NCI-H2029 (cell line): ENCODE measurements around the gene ADGRB2.

Source experiments
- DNase-seq: peaks from one replicate; lab custom pipeline; 2025; lab: John Stamatoyannopoulos, UW

Gene ADGRB2

GRCh38 chr1:31762726-31763670 is 1.1 kb downstream of the ADGRB2 start:
- DNase-seq, result peak; percentile 24

DNA sequence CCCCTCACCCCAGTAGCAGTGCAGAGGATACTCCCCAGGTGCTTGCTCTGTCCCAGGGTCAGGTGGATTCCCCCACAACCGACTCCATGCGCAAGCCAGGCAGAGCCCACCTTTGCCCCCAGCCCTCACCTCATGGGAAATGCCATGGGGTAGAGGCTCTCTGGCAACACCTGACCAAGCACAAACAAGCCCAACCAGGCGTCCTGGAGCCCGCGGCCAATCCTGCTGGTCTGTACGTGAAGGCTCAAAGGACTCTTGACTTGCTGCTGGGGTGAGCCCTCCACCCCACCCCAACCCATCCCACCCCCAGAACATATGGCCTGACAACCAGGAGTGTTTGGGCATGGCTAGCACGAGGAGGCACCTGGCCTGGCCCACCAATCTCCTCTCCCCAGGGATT is 1.8 kb downstream of the ADGRB2 start:
- no peak for DNase-seq

DNA sequence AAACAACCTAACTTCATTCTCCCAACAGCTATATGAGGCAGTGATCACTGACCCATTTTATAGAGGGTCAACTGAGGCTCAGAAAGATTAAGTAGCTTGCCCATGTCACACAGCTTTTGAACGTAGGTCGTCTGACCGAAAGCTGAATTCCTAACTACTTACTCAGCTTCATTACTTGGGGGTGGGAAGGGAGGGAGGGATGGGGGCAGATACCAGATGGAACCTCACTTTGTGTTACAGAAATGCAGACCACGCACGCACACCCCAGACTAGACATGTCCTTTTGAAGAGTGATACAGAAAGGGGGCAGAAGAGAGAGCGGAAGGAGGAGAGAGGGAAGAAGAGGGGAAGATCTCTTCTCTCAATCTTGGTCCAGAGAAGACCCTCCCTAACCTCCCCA is 2.3 kb downstream of the ADGRB2 start:
- no peak for DNase-seq

GRCh38 chr1:31760471-31761470 is 3.4 kb downstream of the ADGRB2 start:
- DNase-seq, result no peak

DNA sequence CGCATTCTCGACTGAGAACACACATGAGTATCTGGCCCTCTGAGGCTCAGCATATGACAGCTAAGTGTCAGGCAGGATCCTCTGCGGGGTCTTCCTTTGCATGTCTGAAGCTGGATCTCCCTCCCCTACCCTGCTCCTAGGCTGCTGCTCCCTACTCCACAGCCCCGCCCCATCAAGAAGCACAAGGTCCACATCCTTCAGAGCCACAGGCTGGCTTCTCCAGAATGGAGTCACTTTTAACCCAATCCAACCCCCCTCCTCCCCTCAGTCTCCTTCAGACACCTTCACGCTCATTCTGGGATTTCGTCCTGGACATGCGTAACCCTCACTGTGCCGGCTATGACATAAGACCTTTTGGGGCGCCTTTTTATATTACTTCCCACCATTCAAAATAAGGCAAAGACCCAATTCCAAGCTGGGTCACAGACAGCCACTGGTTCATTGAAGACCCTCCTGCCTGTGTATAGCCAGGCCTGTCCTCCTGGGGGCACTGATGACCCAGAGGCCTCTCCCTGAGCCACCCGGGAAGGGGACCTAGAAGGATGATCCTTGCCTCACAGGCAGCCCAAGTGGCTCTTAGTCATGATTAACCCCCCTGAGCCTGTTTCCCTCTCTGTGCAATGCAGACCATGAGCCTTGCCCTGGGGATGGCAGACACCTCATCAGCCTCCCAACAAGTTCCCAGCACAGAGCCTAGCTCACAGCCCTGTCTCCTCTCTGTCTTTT is 4.7 kb downstream of the ADGRB2 start:
- DNase-seq, result no peak

DNA sequence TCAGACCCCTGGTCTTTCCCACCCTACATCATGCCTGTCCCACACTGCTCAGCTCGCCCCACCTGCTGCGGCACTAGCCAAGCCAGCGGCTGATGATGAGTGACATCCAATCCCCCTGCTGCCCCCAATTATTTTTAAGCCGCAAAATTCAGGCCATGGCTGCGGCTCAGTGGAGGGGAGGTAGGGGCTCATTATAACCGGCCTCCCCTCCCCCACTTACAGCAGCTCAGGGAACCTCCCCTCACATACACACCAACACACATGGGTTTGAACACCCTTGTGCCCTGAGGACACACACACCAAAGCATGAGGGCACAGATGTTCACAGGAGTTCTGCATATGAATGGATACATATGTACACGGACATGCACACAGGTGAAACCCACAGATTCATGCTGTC is 5.3 kb downstream of the ADGRB2 start:
- no peak for DNase-seq

DNA sequence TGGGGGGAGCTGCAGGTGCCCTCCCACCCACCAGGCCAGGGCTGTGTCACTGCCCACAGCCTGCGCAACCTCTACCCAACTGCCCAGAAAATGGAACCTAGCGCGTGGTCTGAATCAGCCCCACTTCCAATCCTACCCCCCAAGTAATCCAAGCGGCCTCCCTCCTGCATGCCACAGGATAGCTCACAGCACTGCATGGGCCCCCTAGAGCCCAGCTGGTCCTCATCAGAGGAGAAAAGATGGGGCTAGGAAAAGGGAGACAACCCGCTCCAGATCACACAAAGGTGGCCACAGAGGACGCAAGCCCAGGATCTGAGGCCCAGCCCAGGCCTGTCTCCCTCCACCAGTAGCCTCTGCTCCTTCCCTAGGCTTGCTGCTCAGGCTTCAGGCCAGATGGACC is 6.2 kb downstream of the ADGRB2 start:
- no peak for DNase-seq

DNA sequence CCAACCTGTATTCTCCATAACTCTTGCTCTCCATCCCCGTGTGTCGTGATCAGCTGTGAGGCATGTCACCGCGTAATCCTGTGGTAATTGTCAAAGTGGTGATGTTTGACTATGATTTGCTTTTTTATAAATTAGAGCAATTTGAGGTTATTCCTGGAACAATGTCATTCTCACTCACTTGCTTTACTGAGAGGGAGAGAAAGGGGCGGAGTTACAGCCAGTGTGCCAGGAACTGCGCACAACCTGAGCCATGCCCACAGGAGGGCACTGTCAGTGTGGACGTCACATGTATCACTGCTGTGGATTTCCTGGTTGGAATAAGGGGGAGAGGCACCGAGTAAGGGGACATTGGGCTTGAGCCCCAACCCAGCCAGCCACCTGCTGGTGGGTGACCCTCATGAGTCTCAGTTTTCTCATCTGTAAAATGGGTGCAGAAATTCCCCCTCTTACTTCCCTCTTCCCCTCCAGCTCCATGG is 6.9 kb downstream of the ADGRB2 start:
- DNase-seq, result no peak

DNA sequence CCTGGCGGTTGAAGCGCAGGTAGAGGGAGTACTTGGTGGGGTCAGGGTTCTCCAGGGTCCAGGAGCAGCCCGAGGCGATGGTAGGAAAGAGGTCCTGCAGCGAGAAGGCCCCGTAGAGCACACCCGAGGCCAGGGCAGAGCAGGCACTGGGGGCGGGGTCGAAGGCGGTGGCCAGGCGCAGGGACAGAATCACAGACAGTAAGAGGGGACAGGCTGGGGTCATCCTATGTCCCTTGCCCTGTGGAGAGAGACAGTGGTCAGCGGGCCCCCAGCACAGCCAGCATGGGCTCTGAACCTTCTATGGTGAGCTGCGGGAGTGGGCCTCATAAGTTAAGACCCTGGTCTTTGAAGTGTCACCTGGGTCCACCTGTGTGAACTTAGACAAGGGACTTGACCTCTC is 7.6 kb downstream of the ADGRB2 start:
- no peak for DNase-seq

- no peak for DNase-seq
Measured at GRCh38 chr1:31755850-31756492, 8.2 kb downstream of the ADGRB2 start.

GRCh38 chr1:31755197-31755611 is 8.9 kb downstream of the ADGRB2 start:
- DNase-seq, result no peak

DNA sequence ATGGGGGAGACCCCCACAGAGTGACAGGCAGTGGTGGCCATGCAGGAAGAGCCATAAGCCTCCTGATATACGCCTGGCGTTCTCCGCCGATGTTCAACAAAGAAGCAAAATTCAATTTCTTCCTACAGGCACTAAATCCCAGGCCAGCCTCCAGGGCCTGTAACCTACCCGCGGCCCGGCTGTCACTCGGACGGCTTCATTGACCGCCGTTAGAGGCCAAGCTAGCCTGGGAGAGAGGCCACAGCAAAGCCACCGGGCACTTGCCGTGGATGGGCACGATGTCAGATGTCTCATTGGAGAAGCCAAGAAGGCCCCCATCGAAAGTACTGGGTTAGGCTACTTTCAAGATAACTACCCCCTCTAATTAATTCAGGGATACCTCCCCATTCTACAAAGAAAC is 9.7 kb downstream of the ADGRB2 start:
- DNase-seq, result no peak

DNA sequence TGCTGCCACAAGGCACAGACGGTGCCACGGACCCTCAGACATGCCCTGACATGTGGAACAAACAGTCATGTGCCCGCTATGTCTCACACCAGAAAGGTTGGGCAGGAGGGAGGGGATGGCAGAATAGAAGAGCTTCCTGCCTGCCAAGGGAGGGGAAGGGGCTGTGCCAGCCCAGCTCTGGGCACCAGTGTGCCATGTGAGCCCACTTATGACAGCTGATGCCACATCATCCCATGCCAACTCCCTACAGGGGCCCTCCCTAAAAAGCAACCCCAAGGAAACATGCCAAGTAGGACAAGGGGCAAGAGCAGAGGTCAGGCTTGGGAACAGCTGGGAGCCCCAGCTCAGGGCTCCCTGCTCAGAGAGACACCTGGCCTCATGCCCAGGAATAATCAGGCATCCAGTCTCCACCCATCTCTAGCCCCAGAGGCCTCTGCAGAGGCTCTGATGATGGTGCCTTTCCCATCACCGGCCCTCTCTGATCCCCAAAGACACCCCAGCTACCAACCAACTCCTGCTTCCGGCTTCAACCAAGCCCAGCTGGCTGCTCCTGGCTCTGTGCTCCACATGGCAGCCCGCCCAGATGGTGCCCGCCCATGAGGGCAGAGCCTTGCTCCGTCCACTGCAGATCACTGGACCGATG is 10.3 kb downstream of the ADGRB2 start:
- DNase-seq, result peak; percentile 74

- DNase-seq, result no peak
Measured at GRCh38 chr1:31752952-31753475, 11.1 kb downstream of the ADGRB2 start.

GRCh38 chr1:31752258-31752657 is 11.9 kb downstream of the ADGRB2 start:
- no peak for DNase-seq

GRCh38 chr1:31751822-31752241 is 12.3 kb downstream of the ADGRB2 start:
- DNase-seq, result no peak

DNA sequence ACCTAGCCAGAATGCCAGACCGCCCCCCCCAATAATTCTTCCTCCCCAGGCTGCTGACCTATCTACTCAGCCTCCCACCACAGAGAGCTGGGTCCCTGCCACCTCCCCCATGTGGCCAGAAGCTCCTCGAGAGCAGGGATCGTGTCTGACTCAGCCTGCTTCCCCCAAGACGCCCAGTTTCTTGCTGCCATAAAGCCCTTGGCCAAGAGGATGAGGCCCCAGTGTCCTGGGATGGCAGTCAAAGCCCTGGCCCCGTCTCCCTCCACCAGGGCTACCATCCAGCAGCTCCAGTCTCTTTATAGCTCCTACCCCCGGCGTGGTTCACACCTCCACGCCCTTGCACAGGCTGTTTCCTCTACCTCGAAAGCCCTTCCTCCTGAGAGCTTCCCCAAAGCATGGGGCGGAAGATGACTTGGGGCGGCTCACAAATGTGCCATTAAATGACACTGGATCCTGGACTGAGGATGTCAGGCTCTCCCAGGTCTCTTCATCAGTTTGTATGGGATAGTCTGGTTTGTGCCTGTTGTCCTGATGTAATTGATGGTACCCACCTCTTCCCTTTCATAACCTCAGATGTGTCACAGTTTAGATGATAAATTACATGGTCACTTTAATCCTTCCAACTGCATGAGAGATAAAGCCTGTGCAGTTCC is 13.2 kb downstream of the ADGRB2 start:
- DNase-seq, result no peak

- DNase-seq, result no peak
Measured at GRCh38 chr1:31749785-31750735, 14.1 kb downstream of the ADGRB2 start.

DNA sequence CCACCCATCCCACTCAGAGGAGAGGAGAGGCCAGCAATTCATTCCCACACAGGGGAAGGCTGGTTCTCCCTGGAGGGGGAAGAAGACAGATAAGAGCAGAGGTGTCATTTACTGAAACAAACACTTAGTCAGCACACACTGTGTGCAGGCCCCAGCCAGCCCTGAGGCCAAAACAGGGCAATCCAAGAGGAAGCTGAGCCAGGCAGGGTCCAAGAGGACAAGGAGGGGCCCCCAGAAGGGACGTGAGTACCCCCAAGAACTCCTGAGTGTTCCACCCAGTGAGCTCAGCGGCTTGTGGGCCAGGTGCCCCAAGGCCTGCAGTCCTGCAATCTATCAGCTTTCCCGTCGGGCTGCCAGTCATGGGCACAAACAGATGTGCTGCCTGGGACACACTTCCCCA is 15.8 kb downstream of the ADGRB2 start:
- no peak for DNase-seq
